Cardiac muscle cell (in vitro differentiated cells and primary cell): ENCODE measurements around the gene DCX. TPM values are rescaled to one million over a fixed set of nuclear protein-coding genes. Genes with fewer than 3 reads are reported as not detected.

Source experiments
- DNase-seq, 2 donors: peaks; one replicate each; pipeline versions ENCODE4 v3.0.0 to v3.0.0-alpha.2; 2010 to 2017; ENCODE audit warnings: low read depth in 1 of 2, low spot score in 1 of 2
- H3K27ac ChIP-seq: fragments of 200-600 bp; sonication (generic); 2 replicates; pipeline ENCODE4 v1.5.1; 2016
- H3K27me3 ChIP-seq: fragments of 200-600 bp; sonication (generic); 2 replicates; pipeline ENCODE4 v1.6.0; 2016; ENCODE audit warnings: control low read depth
- H3K36me3 ChIP-seq: fragments of 200-600 bp; sonication (generic); 2 replicates; pipeline ENCODE4 v1.5.1; 2016; ENCODE audit warnings: control low read depth
- H3K4me1 ChIP-seq: fragments of 200-600 bp; sonication (generic); 2 replicates; pipeline ENCODE4 v1.8.1; 2017; ENCODE audit warnings: low read depth, mild to moderate bottlenecking, mixed run types
- H3K4me3 ChIP-seq: fragments of 200-600 bp; sonication (generic); 2 replicates; pipeline ENCODE4 v1.5.1; 2016; ENCODE audit warnings: mild to moderate bottlenecking
- H3K9me3 ChIP-seq: fragments of 200-600 bp; sonication (generic); 2 replicates; pipeline ENCODE4 v1.5.1; 2017; ENCODE audit warnings: low read depth, mild to moderate bottlenecking, control low read depth
- CTCF ChIP-seq: IDR thresholded peaks from 2 replicates; pipeline ENCODE4 v1.5.1; 2012; ENCODE audit warnings: low read depth, mild to moderate bottlenecking, low read length
- polyA plus RNA-seq: library from polyadenylated mRNA; unstranded; fragments of >200 nt; fragmentation: Nextera tagmentation; extraction: Ambion mirVana; gene quantifications from 2 replicates; pipeline ENCODE4 v1.2.1, GENCODE V29; 2016
- total RNA-seq: library from RNA; depleted of rRNA; stranded (reverse); fragments of >200 nt; gene quantifications from 2 replicates; pipeline ENCODE4 v1.2.3, GENCODE V29; 2016

Gene DCX
- total and polyA plus RNA-seq, 2 experiments from 2014 or later = 0.34 to 1.0 TPM

- no peak for DNase-seq
- Histone ChIP-seq H3K9me3 (no peaks in the 10 kb centered on the region), H3K27me3 (no peaks in the 10 kb centered on the region), H3K4me3 (no peak overlapping the region), H3K4me1 (no peaks in the 10 kb centered on the region), H3K27ac (no peak overlapping the region), H3K36me3 (no peaks in the 10 kb centered on the region)
- TF ChIP-seq CTCF = no peak
Measured at GRCh38 chrX:111337067-111337637, 74.8 kb downstream of the DCX start.

DNA sequence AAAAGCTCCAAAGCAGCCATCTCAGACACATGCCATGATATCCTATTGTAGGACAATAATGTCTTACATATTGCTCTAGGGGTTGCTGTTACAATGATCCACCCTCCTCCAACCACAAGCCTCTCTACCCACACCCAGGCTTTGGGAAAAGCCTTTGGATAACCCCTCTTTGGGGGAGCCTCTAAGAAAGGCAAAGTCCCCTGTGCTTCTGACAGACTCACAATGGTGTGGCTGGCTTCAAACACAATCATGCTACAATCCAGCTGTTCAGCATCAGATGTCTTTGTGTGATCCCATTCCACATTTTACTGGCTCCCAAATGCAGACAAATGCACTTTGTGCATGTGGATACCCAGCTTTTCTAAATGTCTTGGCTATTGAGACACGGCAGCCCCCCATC, 75.9 kb downstream of the DCX start:
- Histone ChIP-seq H3K27me3 (no peaks in the 10 kb centered on the region), H3K36me3 (no peaks in the 10 kb centered on the region), H3K27ac (no peak overlapping the region), H3K9me3 (no peaks in the 10 kb centered on the region), H3K4me3 (no peak overlapping the region), H3K4me1 (no peaks in the 10 kb centered on the region)
- no peak for TF ChIP-seq CTCF
- DNase-seq = no peak

GRCh38 chrX:111329370-111329769, 82.6 kb downstream of the DCX start:
- no peaks in the 10 kb centered on the region for H3K36me3 ChIP-seq
- no peak overlapping the region for H3K27ac ChIP-seq
- H3K4me3 ChIP-seq = no peak overlapping the region
- no peak for TF ChIP-seq CTCF
- H3K4me1 ChIP-seq = no peaks in the 10 kb centered on the region
- H3K9me3 ChIP-seq = no peaks in the 10 kb centered on the region
- DNase-seq = no peak
- no peaks in the 10 kb centered on the region for H3K27me3 ChIP-seq

DNA sequence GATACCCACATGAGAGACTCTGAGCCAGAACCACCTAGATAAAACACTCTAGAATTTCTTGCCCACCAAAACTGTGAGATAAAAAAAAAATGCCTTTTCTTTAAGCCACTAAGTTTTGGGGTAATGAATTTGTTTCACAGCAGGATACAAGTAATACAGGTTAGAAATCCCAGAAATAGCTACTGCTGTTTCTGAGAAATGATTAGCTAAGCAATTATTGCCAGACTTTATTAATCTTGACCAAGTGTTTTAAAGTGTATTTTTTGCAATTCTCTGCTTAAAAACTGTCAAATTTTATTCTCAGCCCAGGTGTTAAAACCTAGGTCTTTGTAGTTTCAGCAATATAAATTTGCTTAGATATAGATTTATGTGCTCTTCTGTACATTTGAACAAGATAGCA, 83.1 kb downstream of the DCX start:
- Histone ChIP-seq H3K27ac (no peak overlapping the region), H3K27me3 (no peaks in the 10 kb centered on the region), H3K4me3 (no peak overlapping the region), H3K36me3 (no peaks in the 10 kb centered on the region), H3K4me1 (no peaks in the 10 kb centered on the region), H3K9me3 (no peaks in the 10 kb centered on the region)
- no peak for DNase-seq
- TF ChIP-seq CTCF = no peak

GRCh38 chrX:111322231-111322855, 89.6 kb downstream of the DCX start:
- DNase-seq = no peak
- H3K4me1 ChIP-seq = no peaks in the 10 kb centered on the region
- no peaks in the 10 kb centered on the region for H3K27me3 ChIP-seq
- H3K4me3 ChIP-seq = no peak overlapping the region
- no peaks in the 10 kb centered on the region for H3K9me3 ChIP-seq
- H3K27ac ChIP-seq = no peak overlapping the region
- H3K36me3 ChIP-seq = no peaks in the 10 kb centered on the region
- no peak for TF ChIP-seq CTCF
